HCT116 (cell line): ENCODE results near the gene COL12A1. TPM values are rescaled to one million over a fixed set of nuclear protein-coding genes. Genes with fewer than 3 reads are reported as not detected.

Experiments used
- ATAC-seq: fragments of 200-7000 bp; cut with Tn5 transposase; 2 replicates; pipeline ENCODE4 v1.9.1; 2020; ENCODE audit warnings: mild to moderate bottlenecking, moderate library complexity
- BruUV-seq: library from RNA; stranded (reverse); fragments of 400-500 nt; replicated peaks from 2 replicates; lab custom pipeline; 2021; lab: Mats Ljungman, UMichigan
- CTCF ChIA-PET: fragments of 300-600 bp; sonication (Branson Sonifier 250); formaldehyde crosslinking; loops from one replicate; lab custom pipeline; 2021; ENCODE audit warnings: antibody characterized with exemption; lab: Charles Lee
- POLR2A ChIA-PET: fragments of 300-600, 350-600 bp; sonication (Branson Sonifier 250); formaldehyde crosslinking; loops from one replicate; lab custom pipeline; 2021; ENCODE audit warnings: antibody characterized with exemption; lab: Charles Lee
- RAD21 ChIA-PET, 2 experiments: fragments of 300-600 bp; sonication (Branson Sonifier 250); formaldehyde crosslinking; loops; one replicate each; lab custom pipeline; 2023; ENCODE audit warnings: low total read pairs in 2 of 2; ENCODE audit not compliant: uncharacterized antibody in 2 of 2, unreplicated experiment in 2 of 2, low non-redundant PET in 1 of 2; lab: Charles Lee
- DNase-seq: peaks from one replicate; pipeline ENCODE4 v3.0.0-alpha.2; 2010; ENCODE audit warnings: low read depth, low spot score
- H2AFZ ChIP-seq: fragments of 200-600 bp; shearing (Covaris generic), sonication (generic); 2 replicates; pipeline ENCODE4 v1.6.1; 2017; ENCODE audit warnings: low read depth, mixed run types, mixed read lengths, antibody characterized with exemption, low read length; ENCODE audit not compliant: poor library complexity, severe bottlenecking
- H3K27ac ChIP-seq: 2 replicates; pipeline ENCODE4 v1.5.1; 2012; ENCODE audit warnings: low read depth, low read length
- H3K27me3 ChIP-seq: fragments of 200-600 bp; sonication (generic); 2 replicates; pipeline ENCODE4 v1.6.1; 2016; ENCODE audit warnings: mixed run types, low read length, mixed read lengths; ENCODE audit not compliant: insufficient read depth
- H3K36me3 ChIP-seq, 2 experiments: fragments of 200-500 bp in 1 of 2; fragments of 200-600 bp in 1 of 2; sonication (Bioruptor generic) in 1 of 2; sonication (generic) in 1 of 2; 2 replicates each; pipeline versions ENCODE4 v1.5.1 to v1.6.1; 2014 to 2016; ENCODE audit warnings: low read length in 2 of 2, inconsistent platforms in 1 of 2, mixed read lengths in 1 of 2, mixed run types in 1 of 2; ENCODE audit not compliant: insufficient read depth in 2 of 2, control insufficient read depth in 1 of 2
- H3K4me1 ChIP-seq, 2 experiments: fragments of 200-600 bp in 1 of 2; sonication (generic) in 1 of 2; 2 replicates each; pipeline versions ENCODE4 v1.5.1 to v1.6.1; 2012 to 2017; ENCODE audit warnings: low read length in 2 of 2, inconsistent platforms in 1 of 2, mild to moderate bottlenecking in 1 of 2, mixed read lengths in 1 of 2, mixed run types in 1 of 2, moderate library complexity in 1 of 2; ENCODE audit not compliant: insufficient read depth in 2 of 2, control insufficient read depth in 1 of 2
- H3K4me2 ChIP-seq: fragments of 200-600 bp; sonication (generic); 2 replicates; pipeline ENCODE4 v1.6.1; 2017; ENCODE audit warnings: mixed run types, low read length, mixed read lengths
- H3K4me3 ChIP-seq, 2 experiments: fragments of 200-600 bp in 1 of 2; sonication (generic) in 1 of 2; replicated peaks in 1 of 2; 2 replicates each; pipeline ENCODE4 v1.5.1; 2011 to 2016; ENCODE audit warnings: low read length in 2 of 2, control low read depth in 1 of 2, low read depth in 1 of 2, mild to moderate bottlenecking in 1 of 2, mixed read lengths in 1 of 2, mixed run types in 1 of 2
- H3K79me2 ChIP-seq: fragments of 200-600 bp; sonication (generic); 2 replicates; pipeline ENCODE4 v1.6.1; 2017; ENCODE audit warnings: mild to moderate bottlenecking, mixed run types, low read length, moderate library complexity, mixed read lengths; ENCODE audit not compliant: insufficient read depth
- H3K9ac ChIP-seq: fragments of 200-600 bp; sonication (generic); 2 replicates; pipeline ENCODE4 v1.6.1; 2016; ENCODE audit warnings: low read length, mixed read lengths
- H3K9me2 ChIP-seq: fragments of 200-600 bp; sonication (generic), shearing (Covaris generic); 2 replicates; pipeline ENCODE4 v1.6.1; 2017; ENCODE audit warnings: mixed run types, mild to moderate bottlenecking, moderate library complexity; ENCODE audit not compliant: insufficient read depth
- H3K9me3 ChIP-seq, 2 experiments: fragments of 200-500 bp in 1 of 2; fragments of 200-600 bp in 1 of 2; sonication (Bioruptor generic) in 1 of 2; sonication (generic) in 1 of 2; 2 replicates each; pipeline ENCODE4 v1.6.1; 2014 to 2017; ENCODE audit warnings: low read length in 2 of 2, mixed read lengths in 2 of 2, inconsistent platforms in 1 of 2, low read depth in 1 of 2, mild to moderate bottlenecking in 1 of 2, mixed run types in 1 of 2, moderate library complexity in 1 of 2; ENCODE audit not compliant: control insufficient read depth in 1 of 2, insufficient read depth in 1 of 2
- H4K20me1 ChIP-seq: fragments of 200-600 bp; sonication (generic), shearing (Covaris generic); 2 replicates; pipeline ENCODE4 v1.6.1; 2017; ENCODE audit warnings: mixed run types, mild to moderate bottlenecking, moderate library complexity; ENCODE audit not compliant: insufficient read depth
- ATF3 ChIP-seq: IDR thresholded peaks from 2 replicates; pipeline ENCODE4 v1.6.1; 2012
- CBX3 ChIP-seq: IDR thresholded peaks from 2 replicates; pipeline ENCODE4 v1.6.1; 2012; ENCODE audit warnings: low read depth
- CEBPB ChIP-seq: IDR thresholded peaks from 2 replicates; pipeline ENCODE4 v1.6.1; 2012; ENCODE audit warnings: low read depth
- CTCF ChIP-seq, 3 experiments: fragments of 200-600 bp in 1 of 3; sonication (generic) in 1 of 3; IDR thresholded peaks in 2 of 3; conservative IDR thresholded peaks in 1 of 3; 2 replicates each; pipeline ENCODE4 v1.5.1; 2012 to 2017; ENCODE audit warnings: low read depth in 2 of 3, low read length in 2 of 3, antibody characterized with exemption in 1 of 3, borderline replicate concordance in 1 of 3, control low read depth in 1 of 3, mild to moderate bottlenecking in 1 of 3, mixed read lengths in 1 of 3, mixed run types in 1 of 3, moderate library complexity in 1 of 3; ENCODE audit not compliant: insufficient read depth in 1 of 3
- EGR1 ChIP-seq: IDR thresholded peaks from 2 replicates; pipeline ENCODE4 v1.6.1; 2012; ENCODE audit warnings: low read depth
- ELF1 ChIP-seq: IDR thresholded peaks from 2 replicates; pipeline ENCODE4 v1.6.1; 2012; ENCODE audit warnings: low read depth, borderline replicate concordance
- EZH2phosphoT487 ChIP-seq: fragments of 200-600 bp; IDR thresholded peaks from 2 replicates; pipeline ENCODE4 v1.6.1; 2018; ENCODE audit warnings: antibody characterized with exemption, borderline replicate concordance
- JUND ChIP-seq: IDR thresholded peaks from 2 replicates; pipeline ENCODE4 v1.6.1; 2012
- MAX ChIP-seq: IDR thresholded peaks from 2 replicates; pipeline ENCODE4 v1.6.1; 2012
- POLR2AphosphoS5 ChIP-seq: IDR thresholded peaks from 2 replicates; pipeline ENCODE4 v1.6.1; 2011; ENCODE audit warnings: mild to moderate bottlenecking, low read depth, low read length, moderate library complexity
- RAD21 ChIP-seq: IDR thresholded peaks from 2 replicates; pipeline ENCODE4 v1.6.1; 2012; ENCODE audit warnings: low read depth, mild to moderate bottlenecking
- REST ChIP-seq: IDR thresholded peaks from 2 replicates; pipeline ENCODE4 v1.6.1; 2012; ENCODE audit warnings: low read depth
- SRF ChIP-seq: IDR thresholded peaks from 2 replicates; pipeline ENCODE4 v1.6.1; 2012; ENCODE audit warnings: low read depth
- TCF7L2 ChIP-seq: IDR thresholded peaks from 2 replicates; pipeline ENCODE4 v1.7.0; 2011; ENCODE audit warnings: borderline replicate concordance, inconsistent platforms; ENCODE audit not compliant: insufficient read depth, insufficient read length; ENCODE audit errors: extremely low read depth
- YY1 ChIP-seq: IDR thresholded peaks from 2 replicates; pipeline ENCODE4 v1.6.1; 2011; ENCODE audit warnings: low read length, low read depth, moderate library complexity, mild to moderate bottlenecking; ENCODE audit not compliant: insufficient replicate concordance; ENCODE audit errors: extremely low read depth
- ZBTB33 ChIP-seq: IDR thresholded peaks from 2 replicates; pipeline ENCODE4 v1.6.1; 2011; ENCODE audit warnings: mild to moderate bottlenecking, low read length, moderate library complexity; ENCODE audit not compliant: insufficient replicate concordance; ENCODE audit errors: extremely low read depth
- ZFX ChIP-seq: fragments of 450-650 bp; IDR thresholded peaks from 2 replicates; pipeline ENCODE4 v1.6.1; 2017
- ZNF274 ChIP-seq: fragments of 200-500 bp; sonication (Bioruptor generic); IDR thresholded peaks from 2 replicates; pipeline ENCODE4 v1.6.1; 2014; ENCODE audit warnings: mild to moderate bottlenecking, low read depth, low read length, inconsistent platforms
- intact Hi-C: fragments of 100-400 bp; cut with micrococcal nuclease; formaldehyde crosslinking; loops from 2 replicates; pipeline ENCODE4 v1.10.0; 2022
- total RNA-seq: library from RNA; stranded (reverse); gene quantifications from one replicate; pipeline ENCODE4 v1.2.1, GENCODE V29; 2021; ENCODE audit not compliant: unreplicated experiment

The COL12A1 gene
- total RNA-seq, 1 experiment from 2014 or later: 23.5 TPM

- no peak overlapping the region for H3K4me3 ChIP-seq
- POLR2A ChIA-PET: no interaction called here
- no peak for TF ChIP-seq ZNF274
- TF ChIP-seq ELF1: no peak
- TF ChIP-seq CTCF (IDR thresholded peaks at IDR 0.05 in 2 of 3, conservative IDR thresholded peaks at IDR 0.05 in 1 of 3; ENCODE audit: borderline replicate concordance in 1 of 3, insufficient read depth in 1 of 3, low read depth in 2 of 3, low read length in 2 of 3): no peak
- no peak for TF ChIP-seq REST
- no peak for TF ChIP-seq MAX
- no peak for TF ChIP-seq EZH2phosphoT487
- TF ChIP-seq SRF: no peak
- TF ChIP-seq YY1: no peak
- TF ChIP-seq JUND: no peak
- TF ChIP-seq ATF3: no peak
- TF ChIP-seq POLR2AphosphoS5: no peak
- TF ChIP-seq ZBTB33: no peak
- no peak for TF ChIP-seq CEBPB
- no peak for TF ChIP-seq ZFX
- TF ChIP-seq TCF7L2: no peak
- no peak for TF ChIP-seq CBX3
- TF ChIP-seq EGR1: no peak
- TF ChIP-seq RAD21: no peak
- TF ChIP-seq, all 23 proteins: peak for 0
- CTCF ChIA-PET: no interaction called here
- Histone ChIP-seq H3K9me2 (no peaks in the 10 kb centered on the region), H3K4me1 (peaks cover 16 to 17% of the 10 kb centered on the region in 2 experiments), H3K9ac (no peak overlapping the region), H3K36me3 (0 out of 4 replicates have a peak, but pooled peaks cover 0 to 5% of the 10 kb centered on the region in 2 experiments), H2AFZ (no peak overlapping the region), H3K4me2 (no peak overlapping the region), H3K9me3 (no peaks in the 10 kb centered on the region), H3K27me3 (no peaks in the 10 kb centered on the region), H4K20me1 (no peaks in the 10 kb centered on the region), H3K27ac (no peak overlapping the region), H3K79me2 (no peaks in the 10 kb centered on the region)
- intact Hi-C loops: no loop called here
- RAD21 ChIA-PET: no interaction called here
- BruUV-seq: no TSS peak
- DNase-seq (no peak), ATAC-seq (no peak)
These were observed 111.1 kb downstream of the COL12A1 start for GRCh38 chr6:75094614-75095200.
